HCEC 1CT (cell line): ENCODE results near the gene SCAF4.
"Not testable (repeated sequence)": the region's sequence is repeated elsewhere in the genome, so short reads cannot be mapped to it uniquely, and the experiment has no call there.

Source experiments
- DNase-seq: peaks from one replicate; pipeline ENCODE4 v3.0.0-alpha.2; 2017

Gene SCAF4

GRCh38 chr21:31668651-31669491 lies 63.0 kb downstream of the SCAF4 start:
- DNase-seq, result no peak

DNA sequence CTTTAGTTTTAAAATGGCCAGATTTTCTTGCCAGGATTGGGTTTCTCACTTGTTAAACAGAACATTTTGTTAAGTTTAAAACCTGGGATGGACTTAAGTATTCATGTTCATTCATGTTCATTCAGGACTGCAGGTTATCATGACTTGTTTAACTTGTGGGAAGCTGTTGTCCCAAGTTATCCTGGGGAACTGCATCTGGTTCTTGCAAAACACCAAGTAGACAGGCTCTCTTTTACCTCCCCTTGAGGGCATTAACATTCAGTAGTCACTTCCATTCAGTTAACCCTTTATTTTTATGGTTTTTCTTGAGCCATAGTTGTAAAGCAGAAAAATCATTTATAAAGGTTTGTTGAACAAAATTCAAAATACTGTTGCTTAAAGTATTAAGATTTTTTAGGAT lies 64.3 kb downstream of the SCAF4 start:
- DNase-seq, result no peak

DNA sequence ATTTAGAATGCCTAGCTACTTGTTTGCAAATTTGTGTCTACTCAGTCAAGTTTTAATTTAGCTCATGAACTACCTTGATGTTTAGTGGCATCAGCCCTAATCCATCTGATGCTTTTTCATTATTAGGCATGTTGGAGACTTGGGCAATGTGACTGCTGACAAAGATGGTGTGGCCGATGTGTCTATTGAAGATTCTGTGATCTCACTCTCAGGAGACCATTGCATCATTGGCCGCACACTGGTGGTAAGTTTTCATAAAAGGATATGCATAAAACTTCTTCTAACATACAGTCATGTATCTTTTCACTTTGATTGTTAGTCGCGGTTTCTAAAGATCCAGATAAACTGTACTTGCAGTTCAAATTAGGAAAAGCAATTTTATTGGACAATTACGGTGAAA lies 64.8 kb downstream of the SCAF4 start:
- DNase-seq, result no peak

DNA sequence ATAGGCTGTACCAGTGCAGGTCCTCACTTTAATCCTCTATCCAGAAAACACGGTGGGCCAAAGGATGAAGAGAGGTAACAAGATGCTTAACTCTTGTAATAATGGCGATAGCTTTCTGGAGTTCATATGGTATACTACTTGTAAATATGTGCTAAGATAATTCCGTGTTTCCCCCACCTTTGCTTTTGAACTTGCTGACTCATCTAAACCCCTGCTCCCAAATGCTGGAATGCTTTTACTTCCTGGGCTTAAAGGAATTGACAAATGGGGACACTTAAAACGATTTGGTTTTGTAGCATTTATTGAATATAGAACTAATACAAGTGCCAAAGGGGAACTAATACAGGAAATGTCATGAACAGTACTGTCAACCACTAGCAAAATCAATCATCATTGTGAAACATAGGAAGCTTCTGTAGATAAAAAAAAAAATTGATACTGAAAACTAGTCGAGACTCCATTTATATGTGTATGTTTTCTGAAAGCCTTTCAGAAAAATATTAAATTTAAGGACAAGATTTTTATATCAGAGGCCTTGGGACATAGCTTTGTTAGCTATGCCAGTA lies 65.4 kb downstream of the SCAF4 start:
- no peak for DNase-seq

- not testable (repeated sequence) for DNase-seq
Measured at GRCh38 chr21:31665869-31666268, 66.0 kb downstream of the SCAF4 start.

GRCh38 chr21:31665397-31665796 lies 66.5 kb downstream of the SCAF4 start:
- no peak for DNase-seq

GRCh38 chr21:31663584-31664249 lies 68.2 kb downstream of the SCAF4 start:
- DNase-seq, result no peak

GRCh38 chr21:31660591-31660990 lies 71.3 kb downstream of the SCAF4 start:
- no peak for DNase-seq

GRCh38 chr21:31660259-31660565 lies 71.7 kb downstream of the SCAF4 start:
- peak; percentile 26 for DNase-seq

DNA sequence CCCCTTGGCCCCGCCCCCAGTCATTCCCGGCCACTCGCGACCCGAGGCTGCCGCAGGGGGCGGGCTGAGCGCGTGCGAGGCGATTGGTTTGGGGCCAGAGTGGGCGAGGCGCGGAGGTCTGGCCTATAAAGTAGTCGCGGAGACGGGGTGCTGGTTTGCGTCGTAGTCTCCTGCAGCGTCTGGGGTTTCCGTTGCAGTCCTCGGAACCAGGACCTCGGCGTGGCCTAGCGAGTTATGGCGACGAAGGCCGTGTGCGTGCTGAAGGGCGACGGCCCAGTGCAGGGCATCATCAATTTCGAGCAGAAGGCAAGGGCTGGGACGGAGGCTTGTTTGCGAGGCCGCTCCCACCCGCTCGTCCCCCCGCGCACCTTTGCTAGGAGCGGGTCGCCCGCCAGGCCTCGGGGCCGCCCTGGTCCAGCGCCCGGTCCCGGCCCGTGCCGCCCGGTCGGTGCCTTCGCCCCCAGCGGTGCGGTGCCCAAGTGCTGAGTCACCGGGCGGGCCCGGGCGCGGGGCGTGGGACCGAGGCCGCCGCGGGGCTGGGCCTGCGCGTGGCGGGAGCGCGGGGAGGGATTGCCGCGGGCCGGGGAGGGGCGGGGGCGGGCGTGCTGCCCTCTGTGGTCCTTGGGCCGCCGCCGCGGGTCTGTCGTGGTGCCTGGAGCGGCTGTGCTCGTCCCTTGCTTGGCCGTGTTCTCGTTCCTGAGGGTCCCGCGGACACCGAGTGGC lies 72.2 kb downstream of the SCAF4 start, which contains the start of gene SOD1:
Gene SOD1, plus strand, starts transcription at position 158 of the 723 bp plus-strand sequence. Its CDS starts 77 bp downstream, at position 235.
- peak; percentile 94 for DNase-seq

- DNase-seq, result no peak
Measured at GRCh38 chr21:31659286-31659535, 72.7 kb downstream of the SCAF4 start.

DNA sequence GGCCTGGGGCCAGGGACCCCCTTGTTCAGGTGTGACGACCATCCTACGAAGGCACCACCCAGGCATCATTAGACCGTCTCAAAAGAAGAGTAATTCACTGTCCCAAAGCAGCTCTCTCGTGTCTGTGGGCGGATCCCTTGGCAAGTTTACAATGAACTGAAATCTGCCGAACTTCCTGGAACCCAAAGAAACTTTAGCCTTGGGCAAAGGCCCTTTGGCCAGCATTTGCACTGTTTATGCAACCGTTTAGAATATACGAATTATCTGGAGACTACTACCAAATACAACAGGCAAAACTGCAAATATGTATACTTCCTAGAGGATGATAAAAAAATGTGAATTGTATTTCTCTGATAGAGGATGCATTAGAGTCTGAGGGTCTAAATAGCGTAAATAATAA lies 73.9 kb downstream of the SCAF4 start:
- no peak for DNase-seq

- no peak for DNase-seq
Measured at GRCh38 chr21:31656199-31657095, 75.5 kb downstream of the SCAF4 start.

DNA sequence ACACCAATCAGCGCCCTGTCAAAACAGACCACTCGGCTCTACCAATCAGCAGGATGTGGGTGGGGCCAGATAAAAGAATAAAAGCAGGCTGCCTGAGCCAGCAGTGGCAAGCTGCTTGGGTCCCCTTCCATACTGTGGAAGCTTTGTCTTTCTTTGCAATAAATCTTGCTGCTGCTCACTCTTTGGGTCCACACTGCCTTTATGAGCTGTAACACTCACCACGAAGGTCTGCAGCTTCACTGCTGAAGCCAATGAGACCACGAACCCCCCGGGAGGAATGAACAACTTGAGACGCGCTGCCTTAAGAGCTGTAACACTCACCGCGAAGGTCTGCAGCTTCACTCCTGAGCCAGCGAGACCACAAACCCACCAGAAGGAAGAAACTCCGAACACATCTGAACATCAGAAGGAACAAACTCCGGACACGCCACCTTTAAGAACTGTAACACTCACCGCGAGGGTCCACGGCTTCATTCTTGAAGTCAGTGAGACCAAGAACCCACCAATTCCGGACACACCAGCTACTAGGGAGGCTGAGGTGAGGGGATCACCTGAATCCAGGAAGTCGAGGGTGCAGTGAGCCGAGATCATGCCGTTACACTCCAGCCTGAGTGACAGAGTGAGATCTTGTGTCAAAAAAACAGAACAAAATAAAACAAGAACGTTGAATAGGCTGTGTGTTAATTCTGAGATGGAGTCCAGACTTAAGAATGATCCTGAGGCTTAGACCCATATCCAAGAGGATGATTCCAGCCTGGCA lies 76.9 kb downstream of the SCAF4 start:
- not testable (repeated sequence) for DNase-seq

DNA sequence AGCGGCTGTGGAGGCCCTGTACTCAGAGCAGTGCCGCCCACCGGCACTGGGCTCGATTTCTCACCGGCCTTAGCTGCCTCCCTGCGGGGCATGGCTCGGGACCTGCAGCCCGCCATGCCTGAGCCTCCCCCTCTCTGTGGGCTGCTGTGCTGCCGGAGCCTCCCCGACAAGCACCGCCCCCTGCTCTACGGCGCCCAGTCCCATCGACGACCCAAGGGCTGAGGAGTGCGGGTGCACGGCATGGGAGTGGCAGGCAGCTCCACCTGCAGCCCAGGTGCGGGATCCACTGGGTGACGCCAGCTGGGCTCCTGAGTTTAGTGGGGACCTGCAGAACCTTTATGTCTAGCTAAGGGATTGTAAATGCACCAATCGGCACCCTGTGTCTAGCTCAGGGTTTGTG lies 77.6 kb downstream of the SCAF4 start:
- no peak for DNase-seq

- not testable (repeated sequence) for DNase-seq
Measured at GRCh38 chr21:31651491-31651890, 80.4 kb downstream of the SCAF4 start.

GRCh38 chr21:31650930-31651329 lies 81.0 kb downstream of the SCAF4 start:
- DNase-seq, result no peak

DNA sequence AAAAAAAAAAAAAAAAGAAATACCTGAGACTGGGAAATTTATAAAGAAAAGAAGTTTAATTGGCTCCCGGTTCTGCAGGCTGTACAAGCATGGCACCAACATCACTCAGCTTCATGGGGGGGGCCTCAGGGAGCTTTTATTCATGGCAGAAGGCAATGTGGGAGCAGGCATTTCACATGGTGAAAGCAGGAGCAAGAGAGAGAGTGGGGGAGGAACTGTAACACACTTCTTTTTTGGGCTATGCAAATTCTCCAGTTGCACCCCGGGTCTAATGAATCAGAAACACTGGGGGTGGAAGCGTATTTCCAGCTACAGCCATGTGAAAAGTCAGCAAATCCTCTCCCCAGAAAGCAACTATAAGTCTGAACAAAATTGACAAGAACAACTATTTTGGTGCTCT lies 84.3 kb downstream of the SCAF4 start:
- no peak for DNase-seq

GRCh38 chr21:31644643-31645042 lies 87.3 kb downstream of the SCAF4 start:
- no peak for DNase-seq

- no peak for DNase-seq
Measured at GRCh38 chr21:31641416-31641922, 90.4 kb downstream of the SCAF4 start.

DNA sequence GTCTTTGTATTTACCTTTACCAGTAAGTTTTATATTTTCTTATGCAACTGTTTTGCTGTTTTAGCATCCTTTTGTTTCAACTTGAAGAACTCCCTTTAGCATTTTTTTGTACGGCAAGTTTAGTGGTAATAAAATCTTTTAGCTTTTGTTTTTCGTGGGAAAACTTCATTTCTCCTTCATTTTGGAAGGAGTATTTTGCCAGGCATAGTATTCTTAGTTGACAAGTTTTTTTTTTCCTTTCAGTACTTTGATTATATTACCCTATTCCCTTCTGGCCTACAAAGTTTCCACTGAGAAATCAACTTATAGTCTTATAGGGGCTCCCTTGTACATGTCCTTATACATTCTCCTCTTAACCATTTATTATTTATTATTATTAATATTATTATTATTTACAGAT lies 95.0 kb downstream of the SCAF4 start:
- DNase-seq, result no peak

- no peak for DNase-seq
Measured at GRCh38 chr21:31634993-31635392, 96.9 kb downstream of the SCAF4 start.
